Trophoblast cell (in vitro differentiated cells and primary cell): ENCODE data around the gene DNAJC8.

Experiments
- DNase-seq, 2 donors: peaks; one replicate each; pipeline ENCODE4 v3.0.0-alpha.2; 2016
- H2AFZ ChIP-seq: 2 replicates; pipeline ENCODE4 v1.6.1; 2013; ENCODE audit warnings: low read length, moderate library complexity, mild to moderate bottlenecking; ENCODE audit not compliant: insufficient read depth, poor library complexity
- H2AK5ac ChIP-seq: 2 replicates; pipeline ENCODE4 v1.6.1; 2013; ENCODE audit warnings: mild to moderate bottlenecking, low read length
- H2BK120ac ChIP-seq: 2 replicates; pipeline ENCODE4 v1.6.1; 2013; ENCODE audit warnings: low read length, mild to moderate bottlenecking, moderate library complexity; ENCODE audit not compliant: insufficient read depth, poor library complexity
- H2BK12ac ChIP-seq: 2 replicates; pipeline ENCODE4 v1.6.1; 2013; ENCODE audit warnings: mild to moderate bottlenecking, low read length, moderate library complexity
- H2BK5ac ChIP-seq: 2 replicates; pipeline ENCODE4 v1.6.1; 2013; ENCODE audit warnings: low read length, low read depth, moderate library complexity, mild to moderate bottlenecking; ENCODE audit not compliant: poor library complexity
- H3K14ac ChIP-seq: 2 replicates; pipeline ENCODE4 v1.6.1; 2013; ENCODE audit warnings: mild to moderate bottlenecking, low read length
- H3K18ac ChIP-seq: 2 replicates; pipeline ENCODE4 v1.6.1; 2013; ENCODE audit warnings: mild to moderate bottlenecking, low read length
- H3K23ac ChIP-seq: 2 replicates; pipeline ENCODE4 v1.6.1; 2013; ENCODE audit warnings: low read length
- H3K27ac ChIP-seq: 2 replicates; pipeline ENCODE4 v1.5.1; 2013; ENCODE audit warnings: low read depth, mild to moderate bottlenecking, inconsistent platforms, low read length, moderate library complexity
- H3K27me3 ChIP-seq: 2 replicates; pipeline ENCODE4 v1.6.1; 2013; ENCODE audit warnings: inconsistent platforms, mild to moderate bottlenecking, low read length, moderate library complexity; ENCODE audit not compliant: insufficient read depth
- H3K36me3 ChIP-seq, 2 experiments: 1 replicate in 1 of 2; 2 replicates in 1 of 2; pipeline ENCODE4 v1.6.1; 2013; ENCODE audit warnings: low read length in 2 of 2, mild to moderate bottlenecking in 2 of 2, moderate library complexity in 1 of 2; ENCODE audit not compliant: insufficient read depth in 2 of 2, control insufficient read depth in 1 of 2
- H3K4ac ChIP-seq: 2 replicates; pipeline ENCODE4 v1.6.1; 2013; ENCODE audit warnings: low read depth, mild to moderate bottlenecking, low read length, moderate library complexity
- H3K4me1 ChIP-seq, 2 experiments: 1 replicate in 1 of 2; 2 replicates in 1 of 2; pipeline ENCODE4 v1.6.1; 2013; ENCODE audit warnings: low read length in 2 of 2, mild to moderate bottlenecking in 2 of 2, moderate library complexity in 1 of 2; ENCODE audit not compliant: insufficient read depth in 2 of 2, control insufficient read depth in 1 of 2
- H3K4me2 ChIP-seq: 2 replicates; pipeline ENCODE4 v1.6.1; 2013; ENCODE audit warnings: inconsistent platforms, mild to moderate bottlenecking, low read length, moderate library complexity
- H3K4me3 ChIP-seq: 2 replicates; pipeline ENCODE4 v1.5.1; 2013; ENCODE audit warnings: mild to moderate bottlenecking, low read depth, low read length, inconsistent platforms
- H3K79me1 ChIP-seq: one replicate; pipeline ENCODE4 v1.6.1; 2013; ENCODE audit warnings: low read length
- H3K79me2 ChIP-seq: 2 replicates; pipeline ENCODE4 v1.6.1; 2013; ENCODE audit warnings: low read length, mild to moderate bottlenecking; ENCODE audit not compliant: control insufficient read depth, insufficient read depth, poor library complexity
- H3K9ac ChIP-seq: 2 replicates; pipeline ENCODE4 v1.6.1; 2013; ENCODE audit warnings: mild to moderate bottlenecking, low read length
- H3K9me3 ChIP-seq: 2 replicates; pipeline ENCODE4 v1.6.1; 2013; ENCODE audit warnings: low read depth, mild to moderate bottlenecking, control low read depth, inconsistent platforms, low read length; ENCODE audit not compliant: insufficient read depth
- H4K12ac ChIP-seq: 2 replicates; pipeline ENCODE4 v1.6.1; 2013; ENCODE audit warnings: low read depth, mild to moderate bottlenecking, low read length, moderate library complexity
- H4K8ac ChIP-seq: 2 replicates; pipeline ENCODE4 v1.6.1; 2013; ENCODE audit warnings: low read depth, mild to moderate bottlenecking, low read length, moderate library complexity
- H4K91ac ChIP-seq: one replicate; pipeline ENCODE4 v1.6.1; 2013; ENCODE audit warnings: low read depth, mild to moderate bottlenecking, low read length, moderate library complexity
- WGBS: extraction: QIAGEN DNeasy Blood & Tissue Kit; methylation state at CpG from one replicate; pipeline ENCODE4 v1.1.7; 2013; ENCODE audit warnings: missing lambda C conversion rate; ENCODE audit not compliant: insufficient read length, insufficient coverage; ENCODE audit errors: extremely low coverage; 5-methylcytosine and 5-hydroxymethylcytosine counted together

The DNAJC8 gene

DNA sequence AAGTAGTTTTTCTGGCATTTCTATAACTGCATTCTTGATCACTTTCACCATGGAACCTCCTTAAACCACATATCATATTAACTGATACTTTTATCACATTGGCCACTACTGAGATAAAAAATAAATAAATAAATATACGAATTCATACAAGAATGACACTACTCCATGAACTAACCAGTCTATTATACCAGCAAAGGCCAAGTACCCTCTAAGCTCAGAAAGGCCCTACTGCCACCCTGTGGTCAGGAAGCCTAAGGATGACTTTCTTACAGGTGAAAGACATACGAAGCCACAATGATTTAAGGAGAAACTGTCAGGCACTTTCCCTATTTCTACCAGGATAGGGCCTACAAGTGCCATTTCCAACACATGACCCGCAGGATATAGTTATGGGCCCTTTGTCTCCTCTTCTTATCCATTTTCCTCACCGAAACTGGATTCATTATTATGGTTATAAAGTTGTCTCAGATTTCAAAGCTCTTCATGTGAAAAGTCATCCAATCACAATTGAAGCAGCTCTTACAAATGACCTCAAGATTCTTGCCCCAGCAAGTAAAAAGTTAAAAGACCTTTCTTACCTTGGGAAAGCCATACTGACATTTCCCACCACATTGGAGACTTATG, 23.9 kb downstream of the DNAJC8 start:
- Histone ChIP-seq H3K14ac (no peak overlapping the region), H3K9me3 (no peaks in the 10 kb centered on the region), H2BK12ac (no peak overlapping the region), H2BK120ac (no peak overlapping the region), H3K4me3 (no peak overlapping the region), H3K79me1 (no peaks in the 10 kb centered on the region), H4K12ac (no peak overlapping the region), H3K4ac (no peak overlapping the region), H3K36me3 (peaks cover 23 to 34% of the 10 kb centered on the region in 2 experiments), H3K4me1 (no peaks in the 10 kb centered on the region), H3K27ac (no peak overlapping the region), H3K9ac (no peak overlapping the region), H4K91ac (no peak overlapping the region), H4K8ac (no peak overlapping the region), H2BK5ac (no peak overlapping the region), H3K79me2 (no peaks in the 10 kb centered on the region), H3K27me3 (no peaks in the 10 kb centered on the region), H3K23ac (no peak overlapping the region), H2AFZ (no peak overlapping the region), H3K4me2 (no peak overlapping the region), H2AK5ac (no peak overlapping the region), H3K18ac (no peak overlapping the region)
- DNase-seq, result peak; percentile 59 to 80
- WGBS, result no CpG with 5 or more reads among the region's 4 CpGs

DNA sequence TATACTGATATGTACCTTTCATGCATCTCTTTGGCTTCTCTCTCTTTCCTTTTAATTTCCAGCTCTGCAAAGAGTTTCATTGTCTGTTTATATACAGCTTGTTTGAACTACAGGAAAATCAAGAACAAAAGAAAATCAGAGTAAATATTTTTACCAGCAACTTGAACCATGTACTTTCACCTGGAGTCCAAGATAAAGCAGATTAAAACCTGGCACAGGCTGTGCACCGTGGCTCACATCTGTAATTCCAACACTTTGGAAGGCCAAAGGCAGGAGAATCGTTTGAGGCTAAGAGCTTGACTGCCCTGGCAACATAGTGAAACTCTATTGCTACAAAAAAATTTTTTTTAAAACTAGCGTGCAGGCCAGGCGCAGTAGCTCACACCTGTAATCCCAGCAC, 27.6 kb downstream of the DNAJC8 start:
- H3K18ac ChIP-seq, result no peak overlapping the region
- no peak overlapping the region for H4K8ac ChIP-seq
- H3K4me3 ChIP-seq, result no peak overlapping the region
- no peak overlapping the region for H3K27ac ChIP-seq
- no peak overlapping the region for H4K12ac ChIP-seq
- no peak overlapping the region for H2AK5ac ChIP-seq
- no peaks in the 10 kb centered on the region for H3K79me2 ChIP-seq
- no peak overlapping the region for H3K4me2 ChIP-seq
- H2BK5ac ChIP-seq, result no peak overlapping the region
- H3K36me3 ChIP-seq, result peaks cover 31 to 50% of the 10 kb centered on the region in 2 experiments
- H2BK120ac ChIP-seq, result no peak overlapping the region
- H3K14ac ChIP-seq, result no peak overlapping the region
- no peak overlapping the region for H2AFZ ChIP-seq
- H3K4ac ChIP-seq, result no peak overlapping the region
- no peak overlapping the region for H3K23ac ChIP-seq
- H4K91ac ChIP-seq, result no peak overlapping the region
- H3K79me1 ChIP-seq, result no peaks in the 10 kb centered on the region
- no peaks in the 10 kb centered on the region for H3K9me3 ChIP-seq
- no peak for DNase-seq
- H3K9ac ChIP-seq, result no peak overlapping the region
- no peak overlapping the region for H2BK12ac ChIP-seq
- H3K4me1 ChIP-seq, result no peaks in the 10 kb centered on the region
- no peaks in the 10 kb centered on the region for H3K27me3 ChIP-seq
- WGBS, result no CpG with 5 or more reads among the region's 4 CpGs

DNA sequence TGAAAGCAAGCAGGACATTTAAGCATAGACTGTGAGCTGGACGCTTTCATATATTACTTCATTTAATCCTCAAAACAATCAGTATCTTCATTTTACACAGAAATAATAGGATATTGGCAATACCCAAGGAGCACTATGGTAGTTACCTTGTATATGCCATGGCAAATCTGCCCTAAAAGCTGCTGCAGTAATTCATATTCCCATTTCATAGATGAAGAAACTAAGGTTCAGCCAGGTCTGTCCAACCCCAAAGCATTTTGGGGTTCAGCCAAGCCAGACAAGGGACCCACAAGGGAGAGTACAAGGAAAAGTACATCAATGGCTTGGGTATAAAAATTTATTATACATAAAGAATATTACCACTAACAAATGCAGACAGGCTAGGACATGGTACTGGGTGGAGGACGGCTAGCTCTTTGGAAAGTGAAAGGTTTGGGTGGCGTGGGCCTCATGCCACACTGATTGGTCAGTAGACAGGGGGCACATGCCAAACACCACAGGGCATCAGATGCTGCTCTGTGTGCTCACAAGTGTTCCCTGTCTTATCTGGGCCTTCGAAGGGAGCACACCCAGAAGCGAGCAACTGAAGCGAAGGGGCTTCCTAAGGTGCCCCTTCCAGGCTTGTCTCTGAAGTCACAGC, 32.5 kb downstream of the DNAJC8 start:
- H3K4me2 ChIP-seq, result no peak overlapping the region
- H3K27ac ChIP-seq, result no peak overlapping the region
- H3K14ac ChIP-seq, result no peak overlapping the region
- no peak overlapping the region for H2BK12ac ChIP-seq
- H3K79me2 ChIP-seq, result no peaks in the 10 kb centered on the region
- no peaks in the 10 kb centered on the region for H3K9me3 ChIP-seq
- H2BK120ac ChIP-seq, result no peak overlapping the region
- no peak overlapping the region for H3K4me3 ChIP-seq
- H4K91ac ChIP-seq, result no peak overlapping the region
- H3K9ac ChIP-seq, result no peak overlapping the region
- no peaks in the 10 kb centered on the region for H3K79me1 ChIP-seq
- H3K4me1 ChIP-seq, result peaks cover 3 to 5% of the 10 kb centered on the region in 2 experiments
- no peak overlapping the region for H2BK5ac ChIP-seq
- H3K18ac ChIP-seq, result no peak overlapping the region
- no CpG with 5 or more reads among the region's 6 CpGs for WGBS
- no peak overlapping the region for H2AK5ac ChIP-seq
- no peaks in the 10 kb centered on the region for H3K27me3 ChIP-seq
- no peak overlapping the region for H2AFZ ChIP-seq
- H4K8ac ChIP-seq, result no peak overlapping the region
- no peak overlapping the region for H3K23ac ChIP-seq
- H4K12ac ChIP-seq, result no peak overlapping the region
- DNase-seq, result no peak
- no peak overlapping the region for H3K4ac ChIP-seq
- H3K36me3 ChIP-seq, result peaks cover 23 to 50% of the 10 kb centered on the region in 2 experiments

DNA sequence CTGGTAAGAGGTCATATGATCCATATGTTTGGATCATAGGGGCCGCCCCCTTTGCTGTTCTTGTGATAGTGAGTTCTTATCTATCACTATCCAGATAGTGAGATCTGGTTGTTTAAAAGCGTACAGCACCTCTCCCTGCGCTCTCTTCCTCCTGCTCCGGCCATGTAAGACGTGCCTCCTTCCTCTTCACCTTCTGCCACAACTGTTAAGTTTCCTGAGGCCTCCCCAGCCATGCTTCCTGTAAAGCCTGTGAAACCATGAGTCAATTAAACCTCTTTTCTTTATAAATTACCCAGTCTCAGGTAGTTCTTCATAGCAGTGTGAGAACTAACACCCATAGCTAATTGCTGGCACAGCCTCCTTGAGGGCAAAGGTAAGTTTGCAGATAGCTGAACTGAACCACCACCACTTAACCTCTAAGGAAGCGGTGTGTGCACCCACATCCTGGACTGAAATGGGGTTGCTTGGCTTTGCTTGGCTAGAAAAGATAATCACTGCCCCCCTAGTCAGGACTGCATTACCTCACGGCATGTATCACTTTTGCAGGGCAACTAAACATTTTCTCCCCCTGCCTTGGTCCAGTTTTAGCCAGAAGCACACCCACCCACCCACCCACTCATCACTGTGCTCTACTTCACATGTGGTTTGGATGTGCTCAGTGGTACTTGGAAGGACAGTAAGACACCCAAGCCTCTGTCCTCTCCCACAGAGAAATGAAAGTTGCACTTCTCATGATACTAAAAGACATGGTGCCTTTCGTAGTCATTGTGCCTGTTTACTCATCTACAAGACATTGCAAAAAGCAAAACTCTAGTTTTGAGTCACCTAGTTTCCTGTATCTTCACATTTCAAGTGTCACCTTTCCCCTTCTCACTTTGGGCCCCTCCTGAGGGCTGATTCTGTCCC, 33.2 kb downstream of the DNAJC8 start:
- Histone ChIP-seq H2AK5ac (no peak overlapping the region), H3K4me2 (no peak overlapping the region), H4K91ac (no peak overlapping the region)

More for the DNA sequence above, 33.2 kb downstream of the DNAJC8 start:
- Histone ChIP-seq H3K36me3 (peaks cover 23 to 48% of the 10 kb centered on the region in 2 experiments), H2BK5ac (no peak overlapping the region), H2AFZ (no peak overlapping the region), H3K9me3 (no peaks in the 10 kb centered on the region), H3K4me3 (no peak overlapping the region), H3K18ac (no peak overlapping the region), H3K27me3 (no peaks in the 10 kb centered on the region), H3K79me2 (no peaks in the 10 kb centered on the region), H3K14ac (no peak overlapping the region), H4K8ac (no peak overlapping the region), H3K4me1 (peaks cover 3 to 5% of the 10 kb centered on the region in 2 experiments), H4K12ac (no peak overlapping the region), H3K9ac (no peak overlapping the region), H2BK120ac (no peak overlapping the region), H3K4ac (no peak overlapping the region), H3K79me1 (no peaks in the 10 kb centered on the region), H2BK12ac (no peak overlapping the region), H3K27ac (no peak overlapping the region), H3K23ac (no peak overlapping the region)
- no CpG with 5 or more reads among the region's 8 CpGs for whole genome bisulfite sequencing
- DNase-seq, result no peak
